ENCODE results near the gene DNASE1L3. TPM values are rescaled to one million over a fixed set of nuclear protein-coding genes. Genes with fewer than 3 reads are reported as not detected.

DNASE1L3 gene
- total and polyA plus RNA-seq, 2 of the 8 experiments (the other 6 are each of a cell fraction or from before 2014, with no cell fraction given): not detected

DNA sequence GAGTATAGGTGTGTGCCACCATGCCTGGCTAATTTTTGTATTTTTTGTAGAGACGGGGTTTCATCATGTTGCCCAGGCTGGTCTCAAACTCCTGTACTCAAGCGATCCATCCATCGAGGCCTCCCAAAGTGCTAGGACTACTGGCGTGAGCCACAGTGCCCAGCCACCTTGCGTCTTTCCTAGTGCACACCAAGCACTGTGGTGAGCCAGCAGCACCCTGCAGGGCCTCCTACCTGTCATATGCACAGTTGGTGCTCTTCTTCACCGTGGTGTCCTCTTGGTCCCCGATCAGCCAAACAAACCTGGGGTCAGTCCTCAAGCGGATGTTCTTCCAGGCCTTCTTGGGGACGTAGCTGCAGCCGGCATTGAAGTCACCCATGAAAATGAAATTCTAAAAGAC lies 13.2 kb downstream of the DNASE1L3 start (continued):
- TF ChIP-seq YY1 (IDR thresholded peaks at IDR 0.05; ENCODE audit: low read depth, low read length) (no peak), CHD1 (IDR thresholded peaks at IDR 0.05; ENCODE audit: low read depth, low read length) (no peak), ZNF274 (IDR thresholded peaks at IDR 0.05; ENCODE audit: borderline replicate concordance, extremely low read depth, low read length) (no peak), NRF1 (IDR thresholded peaks at IDR 0.05; ENCODE audit: low read depth, low read length) (no peak), KDM4A (IDR thresholded peaks at IDR 0.05; ENCODE audit: low read depth, low read length, severe bottlenecking) (no peak)

Data from H1 (cell line).